Measurements from ENCODE around the gene RBM4.
"Not testable (repeated sequence)": the region's sequence is repeated elsewhere in the genome, so short reads cannot be mapped to it uniquely, and the experiment has no call there.

RBM4 gene

GRCh38 chr11:66638177-66639065 is at the start of gene RBM4:
RBM4 (plus strand) TSS chr11:66638703; CDS start chr11:66639712, 1,009 bp downstream.
- DNase-seq = peak; percentile 99

GRCh38 chr11:66589315-66589714 is 49.2 kb upstream of the RBM4 start:
- not testable (repeated sequence) for DNase-seq

GRCh38 chr11:66589996-66590675 is 48.4 kb upstream of the RBM4 start:
- no peak for DNase-seq

GRCh38 chr11:66591175-66591574 is 47.3 kb upstream of the RBM4 start:
- no peak for DNase-seq

GRCh38 chr11:66592457-66593302 is 45.8 kb upstream of the RBM4 start, which contains the start of the genes CCDC87 and CCS:
CCDC87 (minus strand) TSS chr11:66593063; CDS start chr11:66593015, 48 bp downstream.
CCS (plus strand) TSS chr11:66593185; CDS start chr11:66593262, 77 bp downstream.
- peak; percentile 97 for DNase-seq

- DNase-seq = no peak
These were observed 45.2 kb upstream of the RBM4 start for GRCh38 chr11:66593303-66593635.

GRCh38 chr11:66593650-66594049 is 44.9 kb upstream of the RBM4 start:
- no peak for DNase-seq

GRCh38 chr11:66595245-66595904 is 43.1 kb upstream of the RBM4 start:
- peak; percentile 40 for DNase-seq

- no peak for DNase-seq
These were observed 39.5 kb upstream of the RBM4 start for GRCh38 chr11:66598993-66599392.

- DNase-seq = no peak
These were observed 38.3 kb upstream of the RBM4 start for GRCh38 chr11:66600219-66600618.

- no peak for DNase-seq
These were observed 37.8 kb upstream of the RBM4 start for GRCh38 chr11:66600631-66601233.

- DNase-seq = no peak
These were observed 35.4 kb upstream of the RBM4 start for GRCh38 chr11:66603072-66603471.

GRCh38 chr11:66604155-66604554 is 34.3 kb upstream of the RBM4 start:
- no peak for DNase-seq

GRCh38 chr11:66606608-66607007 is 31.9 kb upstream of the RBM4 start:
- not testable (repeated sequence) for DNase-seq

- peak; percentile 88 for DNase-seq
These were observed 31.2 kb upstream of the RBM4 start for GRCh38 chr11:66607126-66607834.

- DNase-seq = no peak
These were observed 28.5 kb upstream of the RBM4 start for GRCh38 chr11:66609721-66610617.

GRCh38 chr11:66612458-66612857 is 26.0 kb upstream of the RBM4 start:
- no peak for DNase-seq

- DNase-seq = no peak
These were observed 24.4 kb upstream of the RBM4 start for GRCh38 chr11:66614073-66614472.

- DNase-seq = peak; percentile 99
These were observed 21.9 kb upstream of the RBM4 start, which contains the start of gene RBM14 for GRCh38 chr11:66616379-66617154. RBM14 (plus strand) TSS chr11:66616630; CDS start chr11:66616721, 91 bp downstream.

Data from left hindlimb (tissue), 1 donor.